Gastrocnemius medialis (tissue), 4 donors: ENCODE measurements around the gene ZCWPW1. TPM values are rescaled to one million over a fixed set of nuclear protein-coding genes. Genes with fewer than 3 reads are reported as not detected.
A peak's percentile ranks its signal among the peaks of the same experiment; 100 is the strongest.
"Not testable (repeated sequence)": the region's sequence is repeated elsewhere in the genome, so short reads cannot be mapped to it uniquely, and the experiment has no call there.

Experiments used
- ATAC-seq, 2 donors: fragments of 150-250 bp; one replicate each; pipeline ENCODE4 v1.9.1; 2016
- DNase-seq, 2 donors: peaks; one replicate each; pipeline ENCODE4 v3.0.0-alpha.2; 2019
- H3K27ac ChIP-seq, 4 donors: fragments of 200-600 bp; sonication (generic); 1 replicate in 1 of 4; 2 replicates in 3 of 4; pipeline ENCODE4 v1.5.1; 2016 to 2018; ENCODE audit warnings: mild to moderate bottlenecking in 2 of 4, moderate library complexity in 1 of 4
- H3K27me3 ChIP-seq, 3 donors: fragments of 200-600 bp; sonication (generic) in 2 of 3; 1 replicate in 1 of 3; 2 replicates in 2 of 3; pipeline versions ENCODE4 v1.5.1 to v1.6.0; 2016 to 2019; ENCODE audit warnings: mild to moderate bottlenecking in 1 of 3, moderate library complexity in 1 of 3
- H3K36me3 ChIP-seq, 2 donors: fragments of 200-600 bp; sonication (generic) in 1 of 2; one replicate each; pipeline ENCODE4 v1.5.1; 2017 to 2018
- H3K4me1 ChIP-seq, 2 donors: fragments of 200-600 bp; sonication (generic) in 1 of 2; one replicate each; pipeline ENCODE4 v1.5.1; 2016 to 2017; ENCODE audit warnings: mild to moderate bottlenecking in 2 of 2
- H3K4me3 ChIP-seq, 4 donors: fragments of 200-600 bp; sonication (generic) in 3 of 4; 1 replicate in 1 of 4; 2 replicates in 3 of 4; pipeline ENCODE4 v1.5.1; 2016 to 2019; ENCODE audit warnings: mild to moderate bottlenecking in 2 of 4
- H3K9me3 ChIP-seq, 3 donors: fragments of 200-600 bp; sonication (generic) in 2 of 3; 1 replicate in 1 of 3; 2 replicates in 2 of 3; pipeline ENCODE4 v1.5.1; 2016 to 2019
- POLR2A ChIP-seq, 2 donors: fragments of 450-650 bp; IDR thresholded peaks; one replicate each; pipeline ENCODE4 v1.6.1; 2017; ENCODE audit warnings: antibody characterized with exemption in 2 of 2, mild to moderate bottlenecking in 2 of 2, moderate library complexity in 2 of 2
- in situ Hi-C, 4 donors: fragments of 200-750 bp; cut with MboI; loops; one replicate each; pipeline versions ENCODE4 v1.15.0 to v1.8.0; 2017; ENCODE audit warnings: low sequenced_read_pairs in 4 of 4
- intact Hi-C: fragments of 100-400 bp; cut with DNase I; formaldehyde crosslinking; loops from one replicate; pipeline ENCODE4 v1.15.1; 2023; ENCODE audit warnings: low total_unique reads
- total RNA-seq, 4 donors: library from RNA; depleted of rRNA; stranded (reverse); fragments of >200 nt; gene quantifications; one replicate each; pipeline versions ENCODE4 v1.1.0 to v1.2.3, GENCODE V29; 2016
- TF ChIP-seq, protein P1 (sequence below), 5 experiments: fragments of 450-650 bp in 3 of 5; fragments of 200-600 bp in 2 of 5; sonication (generic) in 2 of 5; IDR thresholded peaks in 4 of 5; conservative IDR thresholded peaks in 1 of 5; 1 replicate in 4 of 5; 2 replicates in 1 of 5; pipeline ENCODE4 v1.5.1; 2016 to 2019; ENCODE audit warnings: antibody characterized with exemption in 5 of 5, mild to moderate bottlenecking in 3 of 5, moderate library complexity in 3 of 5

Gene ZCWPW1
- total RNA-seq, 4 donors from 2014 or later = 1.6 to 8.5 (median 2.7) TPM

DNA sequence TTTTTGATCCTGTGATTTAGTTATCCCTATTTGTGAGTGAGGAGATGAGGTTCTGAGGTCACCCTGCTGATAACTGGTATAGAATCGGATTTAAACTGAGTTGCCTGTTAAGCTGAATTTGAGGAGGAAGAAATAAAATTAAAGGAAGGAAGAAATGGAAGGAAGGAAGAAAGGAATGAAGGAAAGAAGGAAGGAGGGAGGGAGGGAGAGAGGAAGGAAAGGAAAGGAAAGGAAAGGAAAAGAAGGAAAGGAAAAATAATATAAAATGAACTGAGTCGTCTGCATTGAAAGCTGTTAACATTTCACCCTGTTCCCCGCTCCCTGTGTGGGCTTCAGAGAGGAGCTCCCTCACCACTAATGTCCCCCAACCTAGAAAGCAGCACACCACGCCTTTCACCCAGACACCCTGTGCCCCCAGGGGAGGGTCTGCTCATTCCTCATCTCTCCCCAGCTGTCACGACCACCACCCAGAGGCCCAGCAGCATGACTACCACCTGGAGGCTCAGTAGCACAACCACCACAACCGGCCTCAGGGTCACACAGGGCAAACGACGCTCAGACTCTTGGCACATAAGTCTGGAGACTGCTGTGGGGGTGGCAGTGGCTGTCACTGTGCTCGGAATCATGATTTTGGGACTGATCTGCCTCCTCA, 38.9 kb downstream of the ZCWPW1 start:
- in situ Hi-C loops = no loop called here
- H3K36me3 ChIP-seq = no peaks in the 10 kb centered on the region
- no peak overlapping the region for H3K4me3 ChIP-seq
- peaks cover 0 to 17% of the 10 kb centered on the region in 2 donors for H3K4me1 ChIP-seq
- no peak for DNase-seq
- intact Hi-C loops = no loop called here
- TF ChIP-seq POLR2A (IDR thresholded peaks at IDR 0.05) = no peak
- TF ChIP-seq, protein P1, sequence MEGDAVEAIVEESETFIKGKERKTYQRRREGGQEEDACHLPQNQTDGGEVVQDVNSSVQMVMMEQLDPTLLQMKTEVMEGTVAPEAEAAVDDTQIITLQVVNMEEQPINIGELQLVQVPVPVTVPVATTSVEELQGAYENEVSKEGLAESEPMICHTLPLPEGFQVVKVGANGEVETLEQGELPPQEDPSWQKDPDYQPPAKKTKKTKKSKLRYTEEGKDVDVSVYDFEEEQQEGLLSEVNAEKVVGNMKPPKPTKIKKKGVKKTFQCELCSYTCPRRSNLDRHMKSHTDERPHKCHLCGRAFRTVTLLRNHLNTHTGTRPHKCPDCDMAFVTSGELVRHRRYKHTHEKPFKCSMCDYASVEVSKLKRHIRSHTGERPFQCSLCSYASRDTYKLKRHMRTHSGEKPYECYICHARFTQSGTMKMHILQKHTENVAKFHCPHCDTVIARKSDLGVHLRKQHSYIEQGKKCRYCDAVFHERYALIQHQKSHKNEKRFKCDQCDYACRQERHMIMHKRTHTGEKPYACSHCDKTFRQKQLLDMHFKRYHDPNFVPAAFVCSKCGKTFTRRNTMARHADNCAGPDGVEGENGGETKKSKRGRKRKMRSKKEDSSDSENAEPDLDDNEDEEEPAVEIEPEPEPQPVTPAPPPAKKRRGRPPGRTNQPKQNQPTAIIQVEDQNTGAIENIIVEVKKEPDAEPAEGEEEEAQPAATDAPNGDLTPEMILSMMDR (IDR thresholded peaks at IDR 0.05 in 4 of 5, conservative IDR thresholded peaks at IDR 0.05 in 1 of 5) = no peak
- H3K27ac ChIP-seq = no peak overlapping the region
- no peak for ATAC-seq
- no peaks in the 10 kb centered on the region for H3K9me3 ChIP-seq
- no peaks in the 10 kb centered on the region for H3K27me3 ChIP-seq

DNA sequence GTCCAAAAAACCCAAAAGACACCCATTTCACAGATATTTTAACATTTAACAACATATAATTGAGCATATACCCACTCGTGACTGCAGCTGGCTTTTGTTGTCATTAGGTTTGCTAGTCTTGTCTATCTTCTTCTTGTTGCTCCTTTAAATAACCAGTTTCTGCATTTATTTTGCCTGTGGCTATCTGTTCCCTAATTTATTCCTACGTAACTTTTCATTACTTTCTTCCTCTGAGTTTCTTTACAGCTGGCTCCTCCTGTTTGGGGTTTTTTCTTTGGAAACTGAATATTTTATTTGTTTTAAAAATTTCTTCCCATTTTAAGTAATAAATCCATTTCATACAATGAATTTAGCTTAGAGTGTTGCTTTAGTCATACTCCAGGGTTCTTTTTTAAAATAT, 40.8 kb downstream of the ZCWPW1 start:
- no peaks in the 10 kb centered on the region for H3K36me3 ChIP-seq
- peaks cover 0 to 19% of the 10 kb centered on the region in 2 donors for H3K4me1 ChIP-seq
- no peak overlapping the region for H3K4me3 ChIP-seq

DNA sequence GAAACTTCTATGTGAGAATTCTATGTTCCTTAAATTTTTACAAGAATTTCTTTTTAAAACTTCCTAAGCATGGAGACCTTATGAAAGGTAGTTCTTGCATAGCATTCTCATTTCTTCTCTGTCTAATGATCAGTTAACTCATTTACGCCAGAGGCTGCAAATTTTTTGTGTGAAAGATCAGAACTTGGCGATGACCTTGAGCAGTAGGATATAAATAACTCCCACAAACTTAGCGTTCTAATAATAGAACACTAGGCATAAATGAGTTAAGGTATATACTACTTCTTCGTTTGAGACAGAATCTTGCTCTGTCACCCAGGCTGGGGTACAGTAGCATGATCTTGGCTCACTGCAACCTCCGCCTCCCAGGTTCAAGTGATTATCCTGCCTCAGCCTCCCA, 41.6 kb downstream of the ZCWPW1 start:
- Histone ChIP-seq H3K36me3 (no peaks in the 10 kb centered on the region), H3K4me1 (peaks cover 0 to 19% of the 10 kb centered on the region in 2 donors), H3K27me3 (no peaks in the 10 kb centered on the region), H3K27ac (no peak overlapping the region), H3K4me3 (no peak overlapping the region), H3K9me3 (no peaks in the 10 kb centered on the region)
- in situ Hi-C loops = no loop called here
- no peak for ATAC-seq
- no peak for DNase-seq
- intact Hi-C loops = no loop called here
- no peak for TF ChIP-seq POLR2A (IDR thresholded peaks at IDR 0.05)
- TF ChIP-seq, protein P1 (IDR thresholded peaks at IDR 0.05 in 4 of 5, conservative IDR thresholded peaks at IDR 0.05 in 1 of 5) = no peak

More for the DNA sequence above, 40.8 kb downstream of the ZCWPW1 start:
- no peak for TF ChIP-seq POLR2A (IDR thresholded peaks at IDR 0.05)
- TF ChIP-seq, protein P1 (IDR thresholded peaks at IDR 0.05 in 4 of 5, conservative IDR thresholded peaks at IDR 0.05 in 1 of 5) = no peak
- in situ Hi-C loops (no loop called here), intact Hi-C loops (no loop called here)
- ATAC-seq (no peak), DNase-seq (no peak)
- Histone ChIP-seq H3K9me3 (no peaks in the 10 kb centered on the region), H3K27me3 (no peaks in the 10 kb centered on the region), H3K27ac (no peak overlapping the region)

DNA sequence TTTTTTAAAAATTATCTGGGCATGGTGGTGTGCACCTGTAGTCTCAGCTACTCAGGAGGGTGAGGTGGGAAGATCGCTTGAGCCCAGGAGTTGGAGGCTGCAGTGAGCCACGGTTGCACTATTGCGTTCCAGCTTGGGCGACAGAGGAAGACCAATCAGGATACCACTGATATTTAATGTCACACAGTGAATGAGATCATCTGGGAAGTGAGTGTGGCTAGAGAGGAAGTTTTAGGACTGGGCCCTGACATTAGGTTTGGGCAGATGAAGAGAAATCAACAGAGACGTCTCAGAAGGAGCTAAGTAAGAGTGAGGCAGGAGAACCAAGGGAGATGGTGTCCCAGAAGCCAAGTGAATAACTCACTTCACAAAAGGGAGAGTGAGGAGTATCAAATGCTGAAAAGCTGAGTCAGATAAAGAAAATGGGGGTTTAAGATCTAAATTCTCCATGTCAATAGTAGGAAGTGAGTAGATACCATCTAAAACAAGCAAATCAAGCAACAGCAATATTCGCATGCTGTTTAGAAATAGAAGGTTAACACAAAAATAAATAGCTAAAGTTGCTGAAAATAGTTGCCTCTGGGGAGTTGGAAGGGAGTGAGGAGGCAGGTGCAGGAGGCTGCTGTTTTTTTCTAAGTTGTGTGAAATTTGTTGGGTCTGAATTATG, 43.7 kb downstream of the ZCWPW1 start:
- no peaks in the 10 kb centered on the region for H3K9me3 ChIP-seq
- intact Hi-C loops = no loop called here
- ATAC-seq (no peak), DNase-seq (no peak)
- H3K4me3 ChIP-seq = no peak overlapping the region
- TF ChIP-seq, protein P1 (IDR thresholded peaks at IDR 0.05 in 4 of 5, conservative IDR thresholded peaks at IDR 0.05 in 1 of 5) = no peak
- TF ChIP-seq POLR2A (IDR thresholded peaks at IDR 0.05) = no peak
- in situ Hi-C loops = no loop called here
- no peaks in the 10 kb centered on the region for H3K36me3 ChIP-seq
- peaks cover 0 to 19% of the 10 kb centered on the region in 2 donors for H3K4me1 ChIP-seq
- no peaks in the 10 kb centered on the region for H3K27me3 ChIP-seq
- peak overlapping the region in 1 of 4 donors; percentile 18 for H3K27ac ChIP-seq

DNA sequence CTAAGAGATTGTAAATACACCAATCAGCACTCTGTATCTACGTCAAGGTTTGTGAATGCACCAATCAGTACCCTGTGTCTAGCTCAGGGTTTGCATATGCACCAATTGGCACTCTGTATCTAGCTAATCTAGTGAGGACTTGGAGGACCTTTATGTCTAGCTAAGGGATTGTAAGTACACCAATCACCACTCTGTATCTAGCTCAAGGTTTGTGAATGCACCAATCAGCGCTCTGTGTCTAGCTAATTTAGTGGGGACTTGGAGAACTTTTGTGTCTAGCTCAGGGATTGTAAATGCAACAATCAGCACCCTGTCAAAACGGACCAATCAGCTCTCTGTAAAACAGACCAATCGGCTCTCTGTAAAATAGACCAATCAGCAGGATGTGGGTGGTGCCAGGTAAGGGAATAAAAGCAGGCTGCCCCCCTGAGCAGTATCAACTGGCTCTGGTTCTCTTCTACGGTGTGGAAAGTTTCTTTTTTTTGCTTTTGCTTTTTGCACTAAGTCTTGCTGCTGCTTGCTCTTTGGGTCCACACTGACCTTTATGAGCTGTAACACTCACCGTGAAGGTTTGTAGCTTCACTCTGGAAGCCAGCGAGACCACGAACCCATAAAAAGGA, 46.2 kb downstream of the ZCWPW1 start:
- intact Hi-C loops, H3K27me3 ChIP-seq, H3K27ac ChIP-seq, H3K9me3 ChIP-seq, H3K4me3 ChIP-seq, ATAC-seq, DNase-seq, H3K36me3 ChIP-seq, in situ Hi-C loops: not testable (repeated sequence)
- H3K4me1 ChIP-seq = peaks cover 0 to 19% of the 10 kb centered on the region in 2 donors

DNA sequence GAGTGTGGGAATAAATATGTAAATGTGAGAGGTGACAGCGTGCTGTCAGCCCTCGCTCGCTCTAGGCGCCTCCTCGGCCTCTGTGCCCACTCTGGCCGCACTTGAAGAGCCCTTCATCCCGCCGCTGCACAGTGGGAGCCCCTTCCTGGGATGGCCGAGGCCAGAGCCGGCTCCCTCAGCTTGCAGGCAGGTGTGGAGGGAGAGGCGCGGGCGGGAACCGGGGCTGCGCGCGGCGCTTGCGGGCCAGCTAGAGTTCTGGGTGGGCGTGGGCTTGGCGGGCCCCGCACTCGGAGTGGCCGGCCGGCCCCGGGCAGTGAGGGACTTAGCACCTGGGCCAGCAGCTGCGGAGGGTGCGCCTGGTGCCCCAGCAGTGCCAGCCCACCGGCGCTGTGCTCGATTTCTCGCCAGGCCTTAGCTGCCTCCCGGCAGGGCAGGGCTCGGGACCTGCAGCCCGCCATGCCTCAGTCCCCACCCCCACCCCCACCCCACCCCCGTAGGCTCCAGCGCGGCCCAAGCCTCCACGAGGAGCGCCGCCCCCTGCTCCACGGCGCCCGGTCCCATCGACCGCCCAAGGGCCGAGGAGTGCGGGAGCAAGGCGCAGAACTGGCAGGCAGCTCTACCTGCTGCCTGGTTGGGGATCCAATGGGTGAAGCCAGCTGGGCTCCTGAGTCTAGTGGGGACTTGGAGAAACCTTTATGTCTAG, 46.8 kb downstream of the ZCWPW1 start:
- H3K27ac ChIP-seq, H3K4me3 ChIP-seq, H3K9me3 ChIP-seq, DNase-seq, H3K36me3 ChIP-seq, intact Hi-C loops, H3K27me3 ChIP-seq, in situ Hi-C loops, ATAC-seq: not testable (repeated sequence)
- H3K4me1 ChIP-seq = peaks cover 0 to 13% of the 10 kb centered on the region in 2 donors
